ENCODE measurements around the gene NUP37. TPM values are rescaled to one million over a fixed set of nuclear protein-coding genes. Genes with fewer than 3 reads are reported as not detected.

Gene NUP37
- polyA plus RNA-seq, 10 donors, result 15.4 to 23.3 (median 20.4) TPM

DNA sequence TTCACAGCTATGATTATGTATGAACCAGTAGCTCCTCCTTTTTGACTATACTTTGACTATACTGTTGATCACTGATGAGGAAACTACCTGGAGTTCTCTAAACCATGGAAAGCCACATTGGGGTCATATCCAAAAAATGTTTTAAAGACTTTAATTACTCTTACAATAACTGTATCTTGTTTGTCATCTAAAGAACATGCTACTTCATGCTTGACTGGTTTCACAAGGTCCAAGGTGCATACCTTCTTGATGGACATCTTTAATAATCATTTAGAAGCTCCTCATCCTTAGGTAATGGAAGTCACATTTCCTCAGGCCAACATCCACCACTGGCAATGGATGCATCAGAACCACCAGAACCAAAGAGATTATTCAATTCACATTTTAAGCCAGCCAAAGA lies 88.1 kb downstream of the NUP37 start:
- DNase-seq, result no peak

- peak in 2 of 3 donors; percentile 11 to 22 for DNase-seq
Observed at GRCh38 chr12:102029141-102029540, 90.8 kb downstream of the NUP37 start.

DNA sequence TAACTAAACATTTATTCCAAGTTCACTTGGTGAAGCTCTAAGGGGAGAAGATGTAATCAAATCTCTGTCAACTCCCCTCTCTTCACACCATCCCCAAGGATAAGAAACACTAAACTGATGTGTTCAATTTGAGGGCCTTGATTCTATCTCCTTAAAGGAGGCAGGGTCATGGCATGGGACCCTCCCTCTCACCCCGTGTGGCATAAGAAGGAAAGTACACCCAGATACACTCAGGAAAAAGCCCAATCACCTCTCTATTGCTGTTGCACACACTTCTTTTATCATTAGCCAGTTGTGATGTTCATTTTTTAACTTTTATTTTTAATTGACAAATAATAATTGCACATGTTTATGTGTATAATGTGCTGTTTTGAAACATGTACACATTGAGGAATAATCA lies 93.2 kb downstream of the NUP37 start:
- DNase-seq, result no peak

DNA sequence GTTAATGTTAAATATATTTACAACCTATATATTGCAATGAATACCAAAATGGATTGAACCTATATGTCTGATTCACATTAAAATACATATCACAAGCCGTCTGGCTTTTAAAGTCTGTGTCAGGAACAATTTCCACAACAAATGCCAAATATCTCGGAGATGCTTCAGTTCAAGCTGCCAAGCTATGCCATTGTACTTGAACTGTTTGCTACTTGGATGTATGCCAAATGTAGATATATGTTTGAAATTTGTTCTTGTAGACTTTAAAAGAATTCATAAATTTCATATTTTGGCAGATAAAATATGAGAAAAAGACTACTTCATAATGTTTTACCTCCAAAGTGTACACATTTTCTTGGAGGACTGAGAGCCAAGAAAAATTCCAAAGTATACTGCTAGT lies 95.1 kb downstream of the NUP37 start:
- peak in 2 of 3 donors; percentile 14 to 17 for DNase-seq

- DNase-seq, result peak in 1 of 3 donors; percentile 7
Observed at GRCh38 chr12:102023343-102023930, 96.5 kb downstream of the NUP37 start.

Other genes with a start within 250 kb of the NUP37 start
- 1 to 10 TPM; 2.7 to 4.6 (median 4.3) TPM for gene DRAM1, start 242.5 kb downstream of the NUP37 start, polyA plus RNA-seq (ENCODE audit: insufficient read length in 10 of 10)
- 10 to 100 TPM; 30.8 to 46.5 (median 40.0) TPM for gene WASHC3, start 58.1 kb downstream of the NUP37 start, polyA plus RNA-seq (ENCODE audit: insufficient read length in 10 of 10)
- gene PARPBP, start 69 bp upstream of the NUP37 start, polyA plus RNA-seq (ENCODE audit: insufficient read length in 10 of 10), result 1 to 10 TPM; 5.3 to 8.7 (median 7.6) TPM
- under 1 TPM in 4 of 10 donors, not detected in 6; 0.29 to 0.49 (median 0.38) TPM for gene PMCH, start 77.7 kb upstream of the NUP37 start, polyA plus RNA-seq (ENCODE audit: insufficient read length in 10 of 10)

Measured in muscle of back (tissue), 11 donors.